GM12891 (cell line): ENCODE results near the gene CEND1.
A peak's percentile ranks its signal among the peaks of the same experiment; 100 is the strongest.

Experiments
- POLR2A ChIP-seq: IDR thresholded peaks from 2 replicates; pipeline ENCODE4 v1.6.1; 2011; ENCODE audit warnings: low read depth, low read length, control low read depth
- POLR2AphosphoS5 ChIP-seq: IDR thresholded peaks from 2 replicates; pipeline ENCODE4 v1.6.1; 2011; ENCODE audit warnings: low read depth, low read length, control low read depth
- TAF1 ChIP-seq: IDR thresholded peaks from 2 replicates; pipeline ENCODE4 v1.6.1; 2011; ENCODE audit warnings: low read depth, low read length, control low read depth

DNA sequence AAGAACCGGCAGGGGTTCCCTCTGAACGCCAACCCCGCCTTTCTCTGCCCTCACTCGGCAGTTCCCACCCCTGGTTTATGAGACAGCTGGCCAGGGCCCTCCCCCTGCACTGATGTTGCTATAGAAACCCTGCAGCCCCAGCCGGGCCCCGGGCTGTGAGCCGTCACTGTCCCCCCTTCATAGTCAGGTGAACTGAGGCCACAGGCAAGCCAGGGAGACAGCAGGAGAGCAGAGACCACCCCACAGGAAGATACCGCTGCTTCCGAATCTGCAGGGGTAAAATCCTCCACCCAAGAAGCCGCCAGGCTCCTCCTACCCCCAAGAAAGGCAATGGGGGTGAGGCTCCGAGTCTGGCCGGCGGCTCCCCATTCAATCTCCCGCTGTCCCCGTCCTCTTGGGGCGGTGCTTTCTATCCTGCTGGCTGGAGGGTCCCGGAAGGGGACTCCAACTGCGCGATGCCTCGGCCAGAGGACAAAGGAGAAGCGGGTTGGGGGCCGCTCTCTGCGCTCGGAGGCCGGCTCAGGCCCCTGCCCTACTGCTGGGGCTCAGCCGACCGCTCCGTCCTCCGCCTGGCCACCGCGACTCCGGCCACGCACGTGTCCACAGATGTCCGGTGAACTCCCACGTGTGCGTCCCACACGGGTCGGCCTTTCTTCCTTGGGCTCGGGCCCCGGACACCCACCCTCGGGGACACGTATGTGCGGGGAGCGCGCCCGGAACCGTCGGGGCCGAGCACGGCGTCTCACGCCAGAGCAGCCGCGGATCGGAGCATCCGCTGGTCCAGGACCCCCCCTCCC is 7.6 kb upstream of the CEND1 start:
- TF ChIP-seq POLR2A, result no peak; the same call in 1 of the 2 replicates
- TF ChIP-seq POLR2AphosphoS5, result no peak; the same call in none of the 2 replicates
- TF ChIP-seq TAF1, result 0 out of 2 replicates have a peak, but pooled peaks have one; percentile 3
